Sigmoid colon (tissue), 4 donors: ENCODE data around the gene EDNRA.

Experiments
- CTCF ChIP-seq, 4 experiments: fragments of 450-650 bp in 3 of 4; fragments of 200-600 bp in 1 of 4; IDR thresholded peaks; one replicate each; pipeline ENCODE4 v1.5.1; 2016 to 2019; ENCODE audit warnings: antibody characterized with exemption in 4 of 4, mild to moderate bottlenecking in 3 of 4, moderate library complexity in 2 of 4
- POLR2A ChIP-seq, 2 donors: fragments of 450-650 bp; IDR thresholded peaks; one replicate each; pipeline ENCODE4 v1.6.1; 2016; ENCODE audit warnings: antibody characterized with exemption in 2 of 2, mild to moderate bottlenecking in 2 of 2, moderate library complexity in 2 of 2
- POLR2AphosphoS5 ChIP-seq, 4 donors: sonication (generic); formaldehyde crosslinking; IDR thresholded peaks; one replicate each; pipeline ENCODE4 v1.6.1; 2017; ENCODE audit warnings: antibody characterized with exemption in 4 of 4

GRCh38 chr4:147589586-147589985 is 108.7 kb downstream of the EDNRA start:
- TF ChIP-seq CTCF (IDR thresholded peaks at IDR 0.05) (no peak), POLR2A (IDR thresholded peaks at IDR 0.05) (no peak), POLR2AphosphoS5 (IDR thresholded peaks at IDR 0.05) (no peak)
